K562 (cell line): Measurements from ENCODE around the gene SEMA6B. TPM values are rescaled to one million over a fixed set of nuclear protein-coding genes. Genes with fewer than 3 reads are reported as not detected.

Experiments used
- ADNP ChIP-seq: fragments of 200-800 bp; sonication (Bioruptor generic); IDR thresholded peaks from 2 replicates; pipeline ENCODE4 v1.6.1; 2016; ENCODE audit warnings: missing genetic modification characterization, missing compliant biosample characterization
- ASH1L ChIP-seq: fragments of 450-650 bp; IDR thresholded peaks from 2 replicates; pipeline ENCODE4 v1.6.1; 2018; ENCODE audit warnings: borderline replicate concordance, mild to moderate bottlenecking, low read depth; ENCODE audit not compliant: partially characterized antibody
- CBFB ChIP-seq: sonication (generic); formaldehyde crosslinking; IDR thresholded peaks from 2 replicates; pipeline ENCODE4 v1.4.0; 2020; ENCODE audit warnings: mild to moderate bottlenecking, missing genetic modification reagents
- GTF3C2 ChIP-seq: IDR thresholded peaks from 3 replicates; pipeline ENCODE4 v1.6.1; 2011; ENCODE audit warnings: borderline replicate concordance, mild to moderate bottlenecking, moderate library complexity; ENCODE audit not compliant: insufficient read length; ENCODE audit errors: extremely low read depth
- HMGN3 ChIP-seq: IDR thresholded peaks from 2 replicates; pipeline ENCODE4 v1.6.1; 2011; ENCODE audit warnings: borderline replicate concordance, low read depth, mild to moderate bottlenecking, mixed read lengths, low read length; ENCODE audit not compliant: insufficient read length; ENCODE audit errors: extremely low read depth
- JUND ChIP-seq, 2 experiments: IDR thresholded peaks; 2 replicates in 1 of 2; 3 replicates in 1 of 2; pipeline ENCODE4 v1.6.1; 2011; ENCODE audit warnings: borderline replicate concordance in 2 of 2, low read depth in 2 of 2, low read length in 2 of 2, improper control_type of control experiment in 1 of 2, missing biosample characterization in 1 of 2, missing genetic modification characterization in 1 of 2, missing genetic modification reagents in 1 of 2
- KLF10 ChIP-seq: fragments of 250-450 bp; sonication (Bioruptor Pico); IDR thresholded peaks from 2 replicates; pipeline ENCODE4 v1.6.1; 2021; ENCODE audit warnings: matching md5 sums
- MEF2A ChIP-seq: IDR thresholded peaks from 2 replicates; pipeline ENCODE4 v1.6.1; 2011; ENCODE audit warnings: low read depth, mild to moderate bottlenecking, low read length, moderate library complexity; ENCODE audit not compliant: control insufficient read depth
- NFIX ChIP-seq: fragments of 250-450 bp; sonication (Bioruptor Pico); IDR thresholded peaks from 2 replicates; pipeline ENCODE4 v1.4.0; 2020; ENCODE audit warnings: low read depth, mild to moderate bottlenecking, moderate library complexity
- PATZ1 ChIP-seq: fragments of 250-450 bp; sonication (Bioruptor Pico); IDR thresholded peaks from 2 replicates; pipeline ENCODE4 v1.5.0; 2020; ENCODE audit warnings: mild to moderate bottlenecking, borderline replicate concordance
- PHF8 ChIP-seq: fragments of 200-600 bp; sonication (generic); IDR thresholded peaks from 2 replicates; pipeline ENCODE4 v1.6.1; 2012; ENCODE audit warnings: mixed run types, mild to moderate bottlenecking, inconsistent platforms, low read length, moderate library complexity, borderline replicate concordance
- PML ChIP-seq: IDR thresholded peaks from 2 replicates; pipeline ENCODE4 v1.6.1; 2012; ENCODE audit warnings: low read length, inconsistent platforms
- RB1 ChIP-seq: fragments of 450-650 bp; IDR thresholded peaks from 2 replicates; pipeline ENCODE4 v1.6.1; 2017; ENCODE audit warnings: low read depth, mild to moderate bottlenecking
- TEAD2 ChIP-seq: fragments of 450-650 bp; IDR thresholded peaks from 2 replicates; pipeline ENCODE4 v1.6.1; 2016; ENCODE audit warnings: missing genetic modification characterization, control low read depth, missing compliant biosample characterization
- ZNF24 ChIP-seq: fragments of 450-650 bp; IDR thresholded peaks from 2 replicates; pipeline ENCODE4 v1.6.1; 2016
- ZNF655 ChIP-seq: fragments of 250-450 bp; sonication (Bioruptor Pico); IDR thresholded peaks from 2 replicates; pipeline ENCODE4 v1.5.0; 2021
- ZSCAN32 ChIP-seq: fragments of 450-650 bp; formaldehyde crosslinking; IDR thresholded peaks from 2 replicates; pipeline ENCODE4 v1.4.0; 2020; ENCODE audit warnings: mild to moderate bottlenecking, moderate library complexity
- polyA plus RNA-seq, 8 experiments: library from polyadenylated mRNA; depleted of rRNA in 4 of 8; stranded (reverse) in 5 of 8; unstranded in 3 of 8; fragments of >200 nt; fragmentation: Nextera tagmentation in 2 of 8; fragmentation: Illumina TruSeq in 1 of 8; extraction: Ambion mirVana in 2 of 8; extraction: Trizol in 1 of 8; gene quantifications; 2 replicates each; pipeline versions ENCODE4 v1.2.1 to v1.2.3, GENCODE V29; 2011 to 2014; ENCODE audit warnings: inconsistent platforms in 1 of 8, missing spikeins in 1 of 8
- total RNA-seq, 7 experiments: library from RNA; depleted of rRNA in 6 of 7; stranded (reverse); fragments of >200 nt in 6 of 7; fragmentation: Illumina TruSeq in 2 of 7; extraction: Trizol in 2 of 7; gene quantifications; 2 replicates each; pipeline versions ENCODE4 v1.2.1 to v1.2.3, GENCODE V29; 2011 to 2021; ENCODE audit warnings: low replicate concordance in 1 of 7

Gene SEMA6B
- total and polyA plus RNA-seq, 9 of the 15 experiments (the other 6 are each of a cell fraction or from before 2014, with no cell fraction given), result 0.65 to 4.6 (median 2.5) TPM; not detected in 2

- TF ChIP-seq ZSCAN32 (CRISPR knock-in tag), result no peak
- peak; percentile 65; the same call in 1 of the 2 replicates for TF ChIP-seq RB1
- TF ChIP-seq PHF8, result no peak
- no peak for TF ChIP-seq KLF10 (CRISPR knock-in tag)
- TF ChIP-seq PML, result no peak
- no peak for TF ChIP-seq HMGN3
- no peak for TF ChIP-seq PATZ1 (CRISPR knock-in tag)
- TF ChIP-seq TEAD2 (tag), result no peak
- no peak for TF ChIP-seq GTF3C2
- TF ChIP-seq CBFB (CRISPR knock-in tag), result no peak
- TF ChIP-seq ZNF655 (CRISPR knock-in tag), result no peak
- TF ChIP-seq ZNF24, result no peak
- TF ChIP-seq ASH1L, result no peak
- no peak for TF ChIP-seq MEF2A
- 0 out of 2 replicates have a peak, but pooled peaks have one; percentile 7 for TF ChIP-seq JUND (IDR thresholded peaks at IDR 0.05; ENCODE audit: borderline replicate concordance, low read depth, low read length)
- TF ChIP-seq JUND (tag; IDR thresholded peaks at IDR 0.05; ENCODE audit: borderline replicate concordance, low read depth, low read length), result no peak
- no peak for TF ChIP-seq NFIX (CRISPR knock-in tag)
- peak; percentile 9; the same call in 1 of the 2 replicates for TF ChIP-seq ADNP
Measured at GRCh38 chr19:4557971-4558941, 1.2 kb downstream of the SEMA6B start (continued).
